Fibroblast of pulmonary artery (primary cell): ENCODE results near the gene FBXO28.

Experiments
- DNase-seq: peaks from one replicate; pipeline ENCODE4 v3.0.0-alpha.2; 2010; ENCODE audit warnings: low read depth
- H3K4me3 ChIP-seq: replicated peaks from 2 replicates; pipeline ENCODE4 v1.5.1; 2011; ENCODE audit warnings: low read depth, mild to moderate bottlenecking, control low read depth, low read length, moderate library complexity
- CTCF ChIP-seq: IDR thresholded peaks from 2 replicates; pipeline ENCODE4 v1.5.1; 2011; ENCODE audit warnings: mild to moderate bottlenecking, control low read depth, low read length, inconsistent platforms; ENCODE audit errors: missing control alignments

FBXO28 gene

GRCh38 chr1:224095339-224095738 is 18.6 kb upstream of the FBXO28 start:
- no peak for DNase-seq
- no peak overlapping the region for H3K4me3 ChIP-seq
- no peak for TF ChIP-seq CTCF

- no peak for DNase-seq
- no peak overlapping the region for H3K4me3 ChIP-seq
- no peak for TF ChIP-seq CTCF
These were observed 18.0 kb upstream of the FBXO28 start for GRCh38 chr1:224095867-224096266.

GRCh38 chr1:224096773-224097172 is 17.1 kb upstream of the FBXO28 start:
- no peak for DNase-seq
- no peak overlapping the region for H3K4me3 ChIP-seq
- TF ChIP-seq CTCF: no peak

- DNase-seq: no peak
- no peak for TF ChIP-seq CTCF
- no peak overlapping the region for H3K4me3 ChIP-seq
These were observed 15.9 kb upstream of the FBXO28 start for GRCh38 chr1:224098007-224098406.

- peak; percentile 60 for DNase-seq
- peak; percentile 64 for TF ChIP-seq CTCF
- no peak overlapping the region for H3K4me3 ChIP-seq
These were observed 7.2 kb upstream of the FBXO28 start for GRCh38 chr1:224106568-224107281.

- TF ChIP-seq CTCF: no peak
- no peak overlapping the region for H3K4me3 ChIP-seq
- no peak for DNase-seq
These were observed 6.7 kb upstream of the FBXO28 start for GRCh38 chr1:224107282-224107625.

- DNase-seq: no peak
- no peak for TF ChIP-seq CTCF
- no peak overlapping the region for H3K4me3 ChIP-seq
These were observed 4.9 kb upstream of the FBXO28 start for GRCh38 chr1:224108991-224109390.
